GM03348 (cell line): ENCODE measurements around the gene ABHD14A.

ENCODE experiments used
- DNase-seq: peaks from one replicate; pipeline ENCODE4 v3.0.0; 2012; ENCODE audit warnings: low spot score

Gene ABHD14A

GRCh38 chr3:52020796-52021195 is 45.9 kb downstream of the ABHD14A start:
- no peak for DNase-seq

GRCh38 chr3:52021489-52022268 is 46.8 kb downstream of the ABHD14A start:
- DNase-seq, result no peak

- DNase-seq, result peak; percentile 66
Measured at GRCh38 chr3:52022323-52023100, 47.6 kb downstream of the ABHD14A start.

GRCh38 chr3:52023101-52023770 is 48.4 kb downstream of the ABHD14A start:
- DNase-seq, result no peak

- no peak for DNase-seq
Measured at GRCh38 chr3:52023860-52024764, 49.2 kb downstream of the ABHD14A start.

GRCh38 chr3:52024765-52025452 is 50.0 kb downstream of the ABHD14A start:
- no peak for DNase-seq

- no peak for DNase-seq
Measured at GRCh38 chr3:52025453-52025852, 50.6 kb downstream of the ABHD14A start.

- no peak for DNase-seq
Measured at GRCh38 chr3:52026041-52026440, 51.2 kb downstream of the ABHD14A start.

GRCh38 chr3:52028572-52028971 is 53.7 kb downstream of the ABHD14A start:
- DNase-seq, result peak; percentile 38

- no peak for DNase-seq
Measured at GRCh38 chr3:52029053-52029452, 54.2 kb downstream of the ABHD14A start.

GRCh38 chr3:52029535-52029934 is 54.7 kb downstream of the ABHD14A start:
- no peak for DNase-seq
